HEK293 (cell line): ENCODE measurements around the gene PTPRN2.

Experiments used
- CTCF ChIA-PET: fragments of 350-600 bp; formaldehyde crosslinking; extraction: SDS; loops from one replicate; lab custom pipeline; 2021; ENCODE audit warnings: antibody characterized with exemption; lab: Yijun Ruan, JAX
- POLR2A ChIA-PET: fragments of 300-600 bp; formaldehyde crosslinking; extraction: SDS; loops from one replicate; lab custom pipeline; 2020; ENCODE audit warnings: antibody characterized with exemption, inconsistent platforms; lab: Yijun Ruan, JAX
- H3K27ac ChIP-seq: fragments of 200-500 bp; sonication (Bioruptor generic); 2 replicates; pipeline ENCODE4 v1.5.1; 2014; ENCODE audit warnings: low read depth, low read length, control low read depth, inconsistent platforms; ENCODE audit errors: extremely low read depth
- H3K36me3 ChIP-seq, 2 experiments: fragments of 200-500 bp in 1 of 2; sonication (Bioruptor generic) in 1 of 2; 1 replicate in 1 of 2; 2 replicates in 1 of 2; pipeline ENCODE4 v1.5.1; 2014 to 2017; ENCODE audit warnings: inconsistent platforms in 2 of 2, low read length in 2 of 2; ENCODE audit not compliant: control insufficient read depth in 2 of 2, insufficient read depth in 1 of 2
- H3K4me1 ChIP-seq: fragments of 200-500 bp; sonication (Bioruptor generic); 2 replicates; pipeline ENCODE4 v1.5.1; 2014; ENCODE audit warnings: mild to moderate bottlenecking, low read length, inconsistent platforms; ENCODE audit not compliant: control insufficient read depth, insufficient read depth
- H3K4me3 ChIP-seq: 2 replicates; pipeline ENCODE4 v1.5.1; 2011; ENCODE audit warnings: low read depth, mild to moderate bottlenecking, control low read depth, low read length, moderate library complexity
- H3K9me3 ChIP-seq: fragments of 200-500 bp; sonication (Bioruptor generic); 2 replicates; pipeline ENCODE4 v1.5.1; 2014; ENCODE audit warnings: low read depth, low read length, inconsistent platforms; ENCODE audit not compliant: control insufficient read depth, insufficient read depth
- GLIS1 ChIP-seq: fragments of 450-650 bp; formaldehyde crosslinking; IDR thresholded peaks from 2 replicates; pipeline ENCODE4 v1.5.1; 2016; ENCODE audit warnings: missing biosample characterization, missing genetic modification characterization
- IKZF3 ChIP-seq: fragments of 450-650 bp; IDR thresholded peaks from 2 replicates; pipeline ENCODE4 v1.5.0; 2018; ENCODE audit warnings: missing biosample characterization, mild to moderate bottlenecking, missing genetic modification characterization, moderate library complexity
- KLF16 ChIP-seq: fragments of 450-650 bp; formaldehyde crosslinking; IDR thresholded peaks from 2 replicates; pipeline ENCODE4 v1.5.1; 2017; ENCODE audit warnings: missing biosample characterization, missing genetic modification characterization
- KLF7 ChIP-seq: fragments of 450-650 bp; formaldehyde crosslinking; IDR thresholded peaks from 2 replicates; pipeline ENCODE4 v1.5.1; 2016; ENCODE audit warnings: missing biosample characterization, missing genetic modification characterization, borderline replicate concordance
- MYNN ChIP-seq: fragments of 450-650 bp; formaldehyde crosslinking; IDR thresholded peaks from 2 replicates; pipeline ENCODE4 v1.5.1; 2016; ENCODE audit warnings: missing biosample characterization, missing genetic modification characterization, borderline replicate concordance
- OVOL3 ChIP-seq: fragments of 450-650 bp; formaldehyde crosslinking; IDR thresholded peaks from 2 replicates; pipeline ENCODE4 v1.5.1; 2016; ENCODE audit warnings: missing biosample characterization, missing genetic modification characterization
- YY1 ChIP-seq: fragments of 450-650 bp; formaldehyde crosslinking; IDR thresholded peaks from 2 replicates; pipeline ENCODE4 v1.5.1; 2018; ENCODE audit warnings: missing biosample characterization, missing genetic modification characterization
- ZBTB48 ChIP-seq: fragments of 450-650 bp; formaldehyde crosslinking; IDR thresholded peaks from 2 replicates; pipeline ENCODE4 v1.5.1; 2016; ENCODE audit warnings: missing biosample characterization, missing genetic modification characterization
- ZFHX2 ChIP-seq: fragments of 450-650 bp; formaldehyde crosslinking; conservative IDR thresholded peaks from 2 replicates; pipeline ENCODE4 v1.5.1; 2016; ENCODE audit warnings: missing biosample characterization, missing genetic modification characterization
- ZNF112 ChIP-seq: fragments of 450-650 bp; formaldehyde crosslinking; IDR thresholded peaks from 2 replicates; pipeline ENCODE4 v1.5.0; 2017; ENCODE audit warnings: missing biosample characterization, missing genetic modification characterization
- ZNF138 ChIP-seq: fragments of 450-650 bp; formaldehyde crosslinking; IDR thresholded peaks from 2 replicates; pipeline ENCODE4 v1.5.1; 2016; ENCODE audit warnings: missing biosample characterization, missing genetic modification characterization, borderline replicate concordance
- ZNF140 ChIP-seq: fragments of 450-650 bp; formaldehyde crosslinking; IDR thresholded peaks from 2 replicates; pipeline ENCODE4 v1.5.1; 2016; ENCODE audit warnings: missing biosample characterization, missing genetic modification characterization
- ZNF148 ChIP-seq: fragments of 450-650 bp; formaldehyde crosslinking; IDR thresholded peaks from 2 replicates; pipeline ENCODE4 v1.5.0; 2017; ENCODE audit warnings: missing biosample characterization, missing genetic modification characterization, borderline replicate concordance
- ZNF214 ChIP-seq: fragments of 450-650 bp; formaldehyde crosslinking; IDR thresholded peaks from 2 replicates; pipeline ENCODE4 v1.5.1; 2017; ENCODE audit warnings: missing biosample characterization, mild to moderate bottlenecking, missing genetic modification characterization, borderline replicate concordance
- ZNF223 ChIP-seq: fragments of 450-650 bp; formaldehyde crosslinking; IDR thresholded peaks from 2 replicates; pipeline ENCODE4 v1.5.1; 2016; ENCODE audit warnings: missing biosample characterization, missing genetic modification characterization
- ZNF24 ChIP-seq: fragments of 450-650 bp; formaldehyde crosslinking; IDR thresholded peaks from 2 replicates; pipeline ENCODE4 v1.5.1; 2016; ENCODE audit warnings: missing biosample characterization, missing genetic modification characterization
- ZNF280C ChIP-seq: fragments of 450-650 bp; formaldehyde crosslinking; IDR thresholded peaks from 2 replicates; pipeline ENCODE4 v1.5.1; 2016; ENCODE audit warnings: missing biosample characterization, missing genetic modification characterization
- ZNF311 ChIP-seq: fragments of 450-650 bp; formaldehyde crosslinking; IDR thresholded peaks from 2 replicates; pipeline ENCODE4 v1.5.1; 2017; ENCODE audit warnings: missing biosample characterization, missing genetic modification characterization, borderline replicate concordance
- ZNF324 ChIP-seq: fragments of 450-650 bp; formaldehyde crosslinking; IDR thresholded peaks from 2 replicates; pipeline ENCODE4 v1.5.1; 2016; ENCODE audit warnings: missing biosample characterization, missing genetic modification characterization
- ZNF37A ChIP-seq: fragments of 450-650 bp; IDR thresholded peaks from 2 replicates; pipeline ENCODE4 v1.5.1; 2018; ENCODE audit warnings: missing biosample characterization, missing genetic modification characterization
- ZNF571 ChIP-seq: fragments of 450-650 bp; formaldehyde crosslinking; IDR thresholded peaks from 2 replicates; pipeline ENCODE4 v1.5.0; 2017; ENCODE audit warnings: missing biosample characterization, missing genetic modification characterization
- ZNF623 ChIP-seq: fragments of 450-650 bp; formaldehyde crosslinking; IDR thresholded peaks from 2 replicates; pipeline ENCODE4 v1.5.1; 2016; ENCODE audit warnings: missing biosample characterization, missing genetic modification characterization
- ZNF747 ChIP-seq: fragments of 450-650 bp; formaldehyde crosslinking; IDR thresholded peaks from 2 replicates; pipeline ENCODE4 v1.5.1; 2016; ENCODE audit warnings: missing biosample characterization, missing genetic modification characterization
- ZNF777 ChIP-seq: fragments of 450-650 bp; formaldehyde crosslinking; IDR thresholded peaks from 2 replicates; pipeline ENCODE4 v1.5.1; 2017; ENCODE audit warnings: missing biosample characterization, missing genetic modification characterization, borderline replicate concordance
- ZNF792 ChIP-seq: fragments of 450-650 bp; formaldehyde crosslinking; IDR thresholded peaks from 2 replicates; pipeline ENCODE4 v1.5.1; 2016; ENCODE audit warnings: missing biosample characterization, missing genetic modification characterization
- ZNF843 ChIP-seq: fragments of 450-650 bp; formaldehyde crosslinking; IDR thresholded peaks from 2 replicates; pipeline ENCODE4 v1.5.1; 2016; ENCODE audit warnings: missing biosample characterization, missing genetic modification characterization
- ZSCAN30 ChIP-seq: fragments of 450-650 bp; IDR thresholded peaks from 2 replicates; pipeline ENCODE4 v1.5.1; 2018; ENCODE audit warnings: missing biosample characterization, mild to moderate bottlenecking, missing genetic modification characterization, moderate library complexity

The PTPRN2 gene

DNA sequence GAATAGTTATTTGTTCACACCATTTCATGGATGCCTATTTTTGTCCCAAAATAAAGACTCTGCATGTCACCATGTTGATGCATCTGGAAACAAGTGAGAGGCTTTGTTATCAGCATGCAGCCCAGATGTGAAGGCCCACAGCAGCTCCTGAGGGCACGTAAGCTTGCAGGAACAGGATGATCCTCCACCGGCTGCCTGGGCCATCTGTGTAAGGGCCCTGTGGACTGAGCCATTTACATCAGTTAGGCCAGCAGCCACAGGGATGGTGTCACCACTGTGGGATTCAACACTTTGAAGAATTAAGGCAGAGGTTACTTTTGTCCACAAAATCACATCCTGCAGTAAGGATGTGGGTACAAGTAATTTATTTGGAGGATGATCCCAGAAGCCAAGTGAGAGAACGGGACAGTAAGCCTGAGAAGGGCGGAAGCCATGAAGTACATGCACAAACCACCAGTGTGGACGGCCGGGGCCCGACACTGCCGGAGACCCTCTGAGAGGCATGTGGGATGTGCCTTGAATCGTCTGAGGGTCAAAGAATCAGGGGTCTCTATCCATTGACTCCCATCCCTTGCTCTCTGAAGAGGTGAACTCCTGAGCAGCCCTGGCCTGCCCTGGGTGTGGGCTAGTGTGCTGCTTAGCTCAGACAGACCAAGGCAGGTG lies 641.1 kb downstream of the PTPRN2 start (continued):
- no peak for TF ChIP-seq ZNF148 (tag by site-specific recombination)
- TF ChIP-seq ZNF112, result no peak
- TF ChIP-seq ZSCAN30 (tag by site-specific recombination), result no peak
- no peak for TF ChIP-seq GLIS1 (tag by site-specific recombination)
- TF ChIP-seq ZNF140 (tag by site-specific recombination), result no peak
- TF ChIP-seq ZBTB48 (tag by site-specific recombination), result no peak
- TF ChIP-seq, all 188 proteins: peak for 0

DNA sequence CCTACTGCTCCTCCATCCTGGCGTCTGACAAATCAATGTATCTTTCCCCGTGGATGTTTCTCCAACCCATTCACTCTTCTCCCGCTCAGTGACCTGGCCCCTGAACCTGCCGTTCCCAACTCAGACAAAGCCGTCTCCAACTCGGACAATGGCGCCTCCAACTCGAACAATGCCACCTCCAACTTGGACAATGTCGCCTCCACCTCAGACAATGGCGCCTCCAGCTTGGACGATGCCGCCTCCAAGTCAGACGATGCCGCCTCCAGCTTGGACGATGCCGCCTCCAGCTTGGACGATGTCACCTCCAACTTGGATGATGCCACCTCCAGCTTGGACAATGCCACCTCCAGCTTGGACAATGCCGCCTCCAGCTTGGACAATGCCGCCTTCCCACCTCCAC lies 642.2 kb downstream of the PTPRN2 start:
- H3K9me3 ChIP-seq, result no peaks in the 10 kb centered on the region
- no peaks in the 10 kb centered on the region for H3K4me1 ChIP-seq
- H3K4me3 ChIP-seq, result no peak overlapping the region
- H3K36me3 ChIP-seq, result no peaks in the 10 kb centered on the region
- no peak overlapping the region for H3K27ac ChIP-seq
- TF ChIP-seq ZNF37A (tag by site-specific recombination) (no peak), ZNF777 (tag by site-specific recombination) (no peak), ZNF280C (tag by site-specific recombination) (no peak), MYNN (tag by site-specific recombination) (no peak), ZNF324 (tag by site-specific recombination) (no peak), ZNF24 (tag by site-specific recombination) (no peak)
- ChIA-PET CTCF (no interaction called here), POLR2A (no interaction called here)

DNA sequence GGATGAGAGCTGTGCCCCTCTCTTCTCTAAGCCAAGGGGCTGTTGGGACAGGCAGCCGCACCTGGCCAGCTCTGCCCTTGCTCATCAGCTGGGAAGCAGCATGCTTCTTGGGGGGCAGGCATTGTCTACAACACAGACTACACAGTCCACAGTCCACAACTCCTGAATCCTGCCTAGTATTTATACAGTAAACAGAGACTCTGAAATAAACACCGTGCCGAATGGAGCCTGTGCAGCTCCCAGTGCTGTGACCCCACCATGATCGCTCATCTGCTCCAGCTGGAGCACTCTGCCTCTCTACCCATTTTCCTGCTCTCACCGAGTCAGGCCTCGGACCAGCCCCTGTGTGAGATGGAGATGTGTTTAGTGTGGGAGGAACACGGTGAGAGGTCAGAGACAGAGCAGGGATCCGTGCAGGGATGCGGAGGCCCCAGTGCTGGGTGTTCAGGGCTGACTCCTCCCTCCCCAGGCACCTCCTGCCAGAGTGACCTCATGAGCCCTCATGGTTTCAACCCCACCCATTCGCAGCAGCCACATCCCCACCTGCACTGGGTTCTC lies 642.8 kb downstream of the PTPRN2 start:
- Histone ChIP-seq H3K36me3 (no peaks in the 10 kb centered on the region), H3K4me1 (no peaks in the 10 kb centered on the region), H3K4me3 (no peak overlapping the region), H3K27ac (no peak overlapping the region), H3K9me3 (no peaks in the 10 kb centered on the region)
- ChIA-PET CTCF (no interaction called here), POLR2A (no interaction called here)
- TF ChIP-seq YY1 (tag by site-specific recombination) (no peak), ZNF792 (tag by site-specific recombination) (no peak), ZFHX2 (tag by site-specific recombination) (no peak), ZNF311 (tag by site-specific recombination) (no peak), ZNF623 (no peak), ZNF747 (no peak), KLF7 (tag by site-specific recombination) (no peak), IKZF3 (no peak), ZNF214 (no peak), KLF16 (tag by site-specific recombination) (no peak), OVOL3 (tag by site-specific recombination) (no peak), ZNF138 (tag by site-specific recombination) (no peak), ZNF571 (tag by site-specific recombination) (no peak), ZNF223 (tag by site-specific recombination) (no peak), ZNF843 (tag by site-specific recombination) (no peak)
